ENCODE measurements around the gene FSTL3. TPM values are rescaled to one million over a fixed set of nuclear protein-coding genes. Genes with fewer than 3 reads are reported as not detected.
"Not testable (repeated sequence)": the region's sequence is repeated elsewhere in the genome, so short reads cannot be mapped to it uniquely, and the experiment has no call there.

Gene FSTL3
- total and polyA plus RNA-seq, 4 donors: 2.2 to 8.4 (median 6.0) TPM

- no peak for TF ChIP-seq REST (IDR thresholded peaks at IDR 0.05)
Measured at GRCh38 chr19:728011-728410, 51.8 kb downstream of the FSTL3 start (continued).

GRCh38 chr19:729564-729963 is 53.4 kb downstream of the FSTL3 start:
- WGBS: 88% methylated on average over 15 of the region's 15 CpGs
- H3K4me1 ChIP-seq (ENCODE audit: control insufficient read depth in 4 of 4, insufficient read depth in 4 of 4, low read length in 3 of 4); H3K4me3 ChIP-seq (ENCODE audit: low read depth in 1 of 3, low read length in 3 of 3); H3K36me3 ChIP-seq (ENCODE audit: control insufficient read depth in 4 of 4, insufficient read depth in 3 of 4, low read depth in 1 of 4, low read length in 3 of 4); H3K27me3 ChIP-seq (ENCODE audit: control insufficient read depth in 4 of 4, insufficient read depth in 4 of 4, low read length in 3 of 4); DNase-seq (ENCODE audit: low spot score); H3K9ac ChIP-seq (ENCODE audit: low read depth in 1 of 2, low read length in 2 of 2); H3K9me3 ChIP-seq (ENCODE audit: control insufficient read depth in 4 of 4, low read length in 3 of 4): not testable (repeated sequence)
- peak overlapping the region; percentile 3 to 44 for H3K27ac ChIP-seq (ENCODE audit: low read depth in 1 of 2, low read length in 2 of 2)

GRCh38 chr19:729965-730668 is 53.9 kb downstream of the FSTL3 start:
- H3K36me3 ChIP-seq (ENCODE audit: control insufficient read depth in 4 of 4, insufficient read depth in 3 of 4, low read depth in 1 of 4, low read length in 3 of 4): no peaks in the 10 kb centered on the region
- no peaks in the 10 kb centered on the region for H3K4me1 ChIP-seq (ENCODE audit: control insufficient read depth in 4 of 4, insufficient read depth in 4 of 4, low read length in 3 of 4)
- no peaks in the 10 kb centered on the region for H3K27me3 ChIP-seq (ENCODE audit: control insufficient read depth in 4 of 4, insufficient read depth in 4 of 4, low read length in 3 of 4)
- H3K9me3 ChIP-seq (ENCODE audit: control insufficient read depth in 4 of 4, low read length in 3 of 4): no peaks in the 10 kb centered on the region
- WGBS: 72% methylated on average over 14 of the region's 14 CpGs
- TF ChIP-seq JUND (IDR thresholded peaks at IDR 0.05) (peak in 1 of 2 donors; percentile 26), YY1 (IDR thresholded peaks at IDR 0.05) (no peak), NR2F2 (IDR thresholded peaks at IDR 0.05) (peak; percentile 85), EGR1 (IDR thresholded peaks at IDR 0.05; ENCODE audit: low read depth in 2 of 2) (no peak), CTCF (IDR thresholded peaks at IDR 0.05; ENCODE audit: low read depth, low read length, missing input control) (no peak), FOXA1 (IDR thresholded peaks at IDR 0.05) (no peak)
- no peak for DNase-seq (ENCODE audit: low spot score)
- H3K4me3 ChIP-seq (ENCODE audit: low read depth in 1 of 3, low read length in 3 of 3): no peak overlapping the region
- peak overlapping the region; percentile 3 to 44 for H3K27ac ChIP-seq (ENCODE audit: low read depth in 1 of 2, low read length in 2 of 2)
- H3K9ac ChIP-seq (ENCODE audit: low read depth in 1 of 2, low read length in 2 of 2): no peak overlapping the region

DNA sequence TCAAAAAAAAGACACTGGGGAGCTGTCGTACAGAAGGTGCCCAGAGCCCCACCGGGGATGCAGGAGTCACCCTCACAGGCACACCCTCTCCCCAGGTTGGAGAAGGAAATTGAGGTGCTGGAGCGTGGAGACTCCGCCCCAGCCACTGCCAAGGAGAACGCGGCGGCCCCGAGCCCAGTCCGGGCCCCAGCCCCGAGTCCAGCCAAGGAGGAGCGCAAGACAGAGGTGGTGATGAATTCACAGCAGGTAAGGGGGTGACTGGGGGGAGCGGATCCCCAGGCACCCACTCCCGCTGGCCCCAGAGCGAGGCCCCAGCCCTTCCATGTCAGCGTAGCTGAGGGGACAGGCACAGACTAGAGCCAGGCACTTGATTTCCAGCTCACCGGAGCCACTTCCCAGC is 54.8 kb downstream of the FSTL3 start:
- Histone ChIP-seq H3K9me3 (ENCODE audit: control insufficient read depth in 4 of 4, low read length in 3 of 4) (no peaks in the 10 kb centered on the region), H3K9ac (ENCODE audit: low read depth in 1 of 2, low read length in 2 of 2) (no peak overlapping the region), H3K36me3 (ENCODE audit: control insufficient read depth in 4 of 4, insufficient read depth in 3 of 4, low read depth in 1 of 4, low read length in 3 of 4) (no peaks in the 10 kb centered on the region), H3K4me3 (ENCODE audit: low read depth in 1 of 3, low read length in 3 of 3) (no peak overlapping the region), H3K27ac (ENCODE audit: low read depth in 1 of 2, low read length in 2 of 2) (no peak overlapping the region), H3K4me1 (ENCODE audit: control insufficient read depth in 4 of 4, insufficient read depth in 4 of 4, low read length in 3 of 4) (no peaks in the 10 kb centered on the region), H3K27me3 (ENCODE audit: control insufficient read depth in 4 of 4, insufficient read depth in 4 of 4, low read length in 3 of 4) (no peaks in the 10 kb centered on the region)
- 89% methylated on average over 16 of the region's 16 CpGs for WGBS
- DNase-seq (ENCODE audit: low spot score): no peak
- TF ChIP-seq FOXA2 (IDR thresholded peaks at IDR 0.05) (no peak), RXRA (IDR thresholded peaks at IDR 0.05) (no peak), SP1 (IDR thresholded peaks at IDR 0.05) (no peak), ATF3 (IDR thresholded peaks at IDR 0.05) (no peak), TAF1 (conservative IDR thresholded peaks at IDR 0.05) (no peak), YY1 (IDR thresholded peaks at IDR 0.05) (no peak), HNF4G (IDR thresholded peaks at IDR 0.05) (no peak), GABPA (IDR thresholded peaks at IDR 0.05 in 1 of 2, conservative IDR thresholded peaks at IDR 0.05 in 1 of 2) (no peak), NR2F2 (IDR thresholded peaks at IDR 0.05) (no peak)
- TF ChIP-seq, protein P1, sequence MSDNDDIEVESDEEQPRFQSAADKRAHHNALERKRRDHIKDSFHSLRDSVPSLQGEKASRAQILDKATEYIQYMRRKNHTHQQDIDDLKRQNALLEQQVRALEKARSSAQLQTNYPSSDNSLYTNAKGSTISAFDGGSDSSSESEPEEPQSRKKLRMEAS (IDR thresholded peaks at IDR 0.05): no peak
- TF ChIP-seq, protein P2, sequence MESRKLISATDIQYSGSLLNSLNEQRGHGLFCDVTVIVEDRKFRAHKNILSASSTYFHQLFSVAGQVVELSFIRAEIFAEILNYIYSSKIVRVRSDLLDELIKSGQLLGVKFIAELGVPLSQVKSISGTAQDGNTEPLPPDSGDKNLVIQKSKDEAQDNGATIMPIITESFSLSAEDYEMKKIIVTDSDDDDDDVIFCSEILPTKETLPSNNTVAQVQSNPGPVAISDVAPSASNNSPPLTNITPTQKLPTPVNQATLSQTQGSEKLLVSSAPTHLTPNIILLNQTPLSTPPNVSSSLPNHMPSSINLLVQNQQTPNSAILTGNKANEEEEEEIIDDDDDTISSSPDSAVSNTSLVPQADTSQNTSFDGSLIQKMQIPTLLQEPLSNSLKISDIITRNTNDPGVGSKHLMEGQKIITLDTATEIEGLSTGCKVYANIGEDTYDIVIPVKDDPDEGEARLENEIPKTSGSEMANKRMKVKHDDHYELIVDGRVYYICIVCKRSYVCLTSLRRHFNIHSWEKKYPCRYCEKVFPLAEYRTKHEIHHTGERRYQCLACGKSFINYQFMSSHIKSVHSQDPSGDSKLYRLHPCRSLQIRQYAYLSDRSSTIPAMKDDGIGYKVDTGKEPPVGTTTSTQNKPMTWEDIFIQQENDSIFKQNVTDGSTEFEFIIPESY (IDR thresholded peaks at IDR 0.05): no peak
